ENCODE data around the gene GTPBP3. TPM values are rescaled to one million over a fixed set of nuclear protein-coding genes. Genes with fewer than 3 reads are reported as not detected.

Gene GTPBP3
- total and polyA plus RNA-seq, 2 experiments from 2014 or later = 25.4 to 67.8 TPM

DNA sequence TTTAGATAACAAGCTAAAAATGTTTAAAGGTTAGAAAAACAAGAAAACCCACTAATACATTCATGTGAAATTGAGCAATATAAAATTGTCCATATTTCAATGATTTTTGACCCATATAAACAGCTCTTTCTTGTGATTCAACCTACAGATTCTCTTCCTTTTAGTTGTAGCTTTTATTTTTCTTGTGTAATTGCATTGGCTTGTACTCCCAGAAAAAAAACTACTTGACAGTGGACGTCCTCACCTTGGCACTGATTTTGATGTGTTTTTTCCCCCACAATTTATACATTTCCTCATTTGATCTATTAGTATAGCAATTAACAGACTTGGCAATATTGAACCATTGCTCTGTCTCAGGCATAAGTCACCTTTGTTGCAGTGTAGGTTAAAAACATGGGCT lies 51.9 kb downstream of the GTPBP3 start:
- Histone ChIP-seq H3K79me2 (replicated peaks; ENCODE audit: insufficient read depth) (no peaks in the 10 kb centered on the region), H3F3A (replicated peaks; ENCODE audit: low read depth) (peaks cover 22% of the 10 kb centered on the region), H3K4me3 (no peak overlapping the region), H4K20me1 (replicated peaks; ENCODE audit: insufficient read depth) (no peaks in the 10 kb centered on the region; the same call in 1 of the 2 replicates), H3K4me1 (ENCODE audit: insufficient read depth) (peaks cover 9% of the 10 kb centered on the region; the same call in 1 of the 2 replicates), H3K4me2 (no peak overlapping the region), H3K27me3 (ENCODE audit: insufficient read depth) (peaks cover 10% of the 10 kb centered on the region; the same call in 1 of the 2 replicates), H3K27ac (ENCODE audit: low read depth) (no peak overlapping the region), H2AFZ (no peak overlapping the region), H3K36me3 (ENCODE audit: insufficient read depth) (no peaks in the 10 kb centered on the region), H3K9me2 (ENCODE audit: insufficient read depth) (no peaks in the 10 kb centered on the region)
- Mint-ChIP-seq H3K27ac (no peak overlapping the region), H3K4me1 (peaks cover 6% of the 10 kb centered on the region; the same call in 2 of the 3 replicates), H3K4me3 (peak overlapping the region; percentile 4; the same call in 1 of the 3 replicates), H3K36me3 (ENCODE audit: low read depth) (no peaks in the 10 kb centered on the region; the same call in 2 of the 3 replicates), H3K9me3 (peaks cover 14% of the 10 kb centered on the region), H3K27me3 (ENCODE audit: insufficient read depth, low read depth, poor library complexity) (peaks cover 12% of the 10 kb centered on the region)
- no peak for ATAC-seq
- TF ChIP-seq NANOG (IDR thresholded peaks at IDR 0.05; ENCODE audit: borderline replicate concordance) (no peak), JUNB (IDR thresholded peaks at IDR 0.05; ENCODE audit: unreplicated experiment) (no peak), ZNF331 (CRISPR knock-in tag; IDR thresholded peaks at IDR 0.05; ENCODE audit: low read depth) (no peak)
- TF ChIP-seq, protein P1, sequence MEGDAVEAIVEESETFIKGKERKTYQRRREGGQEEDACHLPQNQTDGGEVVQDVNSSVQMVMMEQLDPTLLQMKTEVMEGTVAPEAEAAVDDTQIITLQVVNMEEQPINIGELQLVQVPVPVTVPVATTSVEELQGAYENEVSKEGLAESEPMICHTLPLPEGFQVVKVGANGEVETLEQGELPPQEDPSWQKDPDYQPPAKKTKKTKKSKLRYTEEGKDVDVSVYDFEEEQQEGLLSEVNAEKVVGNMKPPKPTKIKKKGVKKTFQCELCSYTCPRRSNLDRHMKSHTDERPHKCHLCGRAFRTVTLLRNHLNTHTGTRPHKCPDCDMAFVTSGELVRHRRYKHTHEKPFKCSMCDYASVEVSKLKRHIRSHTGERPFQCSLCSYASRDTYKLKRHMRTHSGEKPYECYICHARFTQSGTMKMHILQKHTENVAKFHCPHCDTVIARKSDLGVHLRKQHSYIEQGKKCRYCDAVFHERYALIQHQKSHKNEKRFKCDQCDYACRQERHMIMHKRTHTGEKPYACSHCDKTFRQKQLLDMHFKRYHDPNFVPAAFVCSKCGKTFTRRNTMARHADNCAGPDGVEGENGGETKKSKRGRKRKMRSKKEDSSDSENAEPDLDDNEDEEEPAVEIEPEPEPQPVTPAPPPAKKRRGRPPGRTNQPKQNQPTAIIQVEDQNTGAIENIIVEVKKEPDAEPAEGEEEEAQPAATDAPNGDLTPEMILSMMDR (conservative IDR thresholded peaks at IDR 0.05; ENCODE audit: low read depth in 2 of 2) = no peak
- DNase-seq (ENCODE audit: low spot score) = no peak

DNA sequence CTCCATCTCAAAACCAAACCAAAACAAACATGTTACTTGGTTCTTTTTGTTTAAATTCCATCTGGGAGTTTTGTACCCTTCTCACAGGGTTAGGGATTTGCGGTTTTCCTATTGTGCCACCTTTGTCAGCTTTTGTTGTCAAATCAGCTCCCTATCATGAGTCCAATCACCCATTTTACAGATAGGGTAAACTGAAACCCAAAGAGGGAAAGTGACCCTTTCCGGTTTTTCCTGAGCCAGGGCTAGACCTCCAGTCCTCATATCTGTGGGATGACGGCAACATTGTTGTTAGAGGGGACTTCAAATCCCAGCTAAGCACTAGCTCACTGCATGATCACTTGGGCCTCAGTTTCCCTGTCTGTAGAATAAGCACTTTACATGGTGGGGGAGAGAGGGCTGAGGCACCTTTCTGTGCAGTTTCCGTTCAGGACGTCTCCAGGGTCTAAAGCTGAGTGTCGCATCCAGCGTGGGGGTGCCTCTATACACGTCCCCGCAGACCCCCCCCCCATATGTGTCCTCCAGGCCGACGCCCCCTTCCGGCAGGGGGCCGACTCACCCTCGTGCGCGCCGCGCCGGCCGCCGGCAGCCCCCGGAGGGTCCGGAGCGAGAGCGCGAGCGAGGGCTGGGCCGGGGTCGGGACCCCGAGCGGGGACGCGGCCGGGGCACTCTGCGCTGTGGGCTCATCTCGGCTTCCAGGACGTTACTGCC lies 52.8 kb downstream of the GTPBP3 start:
- Histone ChIP-seq H3K9me2 (ENCODE audit: insufficient read depth) (no peaks in the 10 kb centered on the region), H2AFZ (peak overlapping the region; percentile 93), H3K27me3 (ENCODE audit: insufficient read depth) (peaks cover 10% of the 10 kb centered on the region; the same call in 1 of the 2 replicates), H3K4me2 (peak overlapping the region; percentile 98), H4K20me1 (replicated peaks; ENCODE audit: insufficient read depth) (no peaks in the 10 kb centered on the region; the same call in 1 of the 2 replicates), H3K36me3 (ENCODE audit: insufficient read depth) (no peaks in the 10 kb centered on the region), H3K4me1 (ENCODE audit: insufficient read depth) (peaks cover 9% of the 10 kb centered on the region; the same call in 1 of the 2 replicates), H3K79me2 (replicated peaks; ENCODE audit: insufficient read depth) (no peaks in the 10 kb centered on the region), H3K4me3 (peak overlapping the region; percentile 86), H3K27ac (ENCODE audit: low read depth) (0 out of 2 replicates have a peak overlapping the region, but pooled peaks have one; percentile 84), H3F3A (replicated peaks; ENCODE audit: low read depth) (peaks cover 20% of the 10 kb centered on the region)
- no peak overlapping the region for H3K27ac Mint-ChIP-seq
- peaks cover 11% of the 10 kb centered on the region for H3K27me3 Mint-ChIP-seq (ENCODE audit: insufficient read depth, low read depth, poor library complexity)
- TF ChIP-seq, protein P1 (conservative IDR thresholded peaks at IDR 0.05; ENCODE audit: low read depth in 2 of 2) = peak; percentile 46 to 54
- TF ChIP-seq NANOG (IDR thresholded peaks at IDR 0.05; ENCODE audit: borderline replicate concordance) (no peak), EZH2phosphoT487 (IDR thresholded peaks at IDR 0.05; ENCODE audit: unreplicated experiment) (no peak), JUNB (IDR thresholded peaks at IDR 0.05; ENCODE audit: unreplicated experiment) (no peak)
- peak; percentile 14 for ATAC-seq
- peak overlapping the region; percentile 94 for H3K4me3 Mint-ChIP-seq
- peak; percentile 42 for DNase-seq (ENCODE audit: low spot score)
- peaks cover 6% of the 10 kb centered on the region; the same call in 2 of the 3 replicates for H3K4me1 Mint-ChIP-seq
- no peaks in the 10 kb centered on the region; the same call in 2 of the 3 replicates for H3K36me3 Mint-ChIP-seq (ENCODE audit: low read depth)
- peaks cover 14% of the 10 kb centered on the region for H3K9me3 Mint-ChIP-seq
